Testis (tissue), 2 donors: ENCODE data around the gene ABCF2.

Experiments
- CTCF ChIP-seq, 3 experiments: fragments of 450-650 bp in 2 of 3; fragments of 200-600 bp in 1 of 3; sonication (generic) in 1 of 3; IDR thresholded peaks; one replicate each; pipeline ENCODE4 v1.5.1; 2016 to 2019; ENCODE audit warnings: antibody characterized with exemption in 3 of 3, mild to moderate bottlenecking in 2 of 3, moderate library complexity in 1 of 3
- POLR2A ChIP-seq: fragments of 450-650 bp; IDR thresholded peaks from one replicate; pipeline ENCODE4 v1.6.1; 2017; ENCODE audit warnings: antibody characterized with exemption, mild to moderate bottlenecking, moderate library complexity

GRCh38 chr7:151211155-151211772, 15.7 kb downstream of the ABCF2 start:
- TF ChIP-seq CTCF (IDR thresholded peaks at IDR 0.05) (no peak), POLR2A (no peak)
